GM23338 (cell line): ENCODE data around the gene CHD9.

Experiments
- CTCF ChIP-seq, 2 experiments: fragments of 200-600 bp in 1 of 2; sonication (generic) in 1 of 2; conservative IDR thresholded peaks; 2 replicates each; pipeline versions ENCODE4 v1.5.1 to v1.6.1; 2016 to 2017; ENCODE audit warnings: antibody characterized with exemption in 2 of 2, low read depth in 2 of 2, mild to moderate bottlenecking in 2 of 2, moderate library complexity in 1 of 2
- ETS1 ChIP-seq: IDR thresholded peaks from 2 replicates; pipeline ENCODE4 v1.6.1; 2016; ENCODE audit warnings: antibody characterized with exemption
- EZH2 ChIP-seq: fragments of 200-600 bp; sonication (generic); IDR thresholded peaks from one replicate; pipeline ENCODE4 v1.8.0; 2017; ENCODE audit warnings: antibody characterized with exemption, mild to moderate bottlenecking, low read depth; ENCODE audit not compliant: unreplicated experiment
- EZH2phosphoT487 ChIP-seq: fragments of 200-600 bp; sonication (generic); IDR thresholded peaks from one replicate; pipeline ENCODE4 v1.8.1; 2018; ENCODE audit warnings: antibody characterized with exemption; ENCODE audit not compliant: unreplicated experiment
- JUNB ChIP-seq: IDR thresholded peaks from one replicate; pipeline ENCODE4 v1.6.1; 2016; ENCODE audit warnings: antibody characterized with exemption; ENCODE audit not compliant: unreplicated experiment
- POLR2AphosphoS5 ChIP-seq: IDR thresholded peaks from 2 replicates; pipeline ENCODE4 v1.6.1; 2016; ENCODE audit warnings: antibody characterized with exemption, low read depth
- ZNF114 ChIP-seq: fragments of 250-450 bp; sonication (Bioruptor Pico); IDR thresholded peaks from 2 replicates; pipeline ENCODE4 v1.5.0; 2020; ENCODE audit warnings: mild to moderate bottlenecking, moderate library complexity
- ZNF331 ChIP-seq: fragments of 250-450 bp; sonication (Bioruptor Pico); IDR thresholded peaks from 2 replicates; pipeline ENCODE4 v1.5.0; 2020; ENCODE audit warnings: low read depth, mild to moderate bottlenecking, moderate library complexity
- TF ChIP-seq, protein P1 (sequence below): IDR thresholded peaks from one replicate; pipeline ENCODE4 v1.6.1; 2018; ENCODE audit warnings: antibody characterized with exemption; ENCODE audit not compliant: unreplicated experiment

DNA sequence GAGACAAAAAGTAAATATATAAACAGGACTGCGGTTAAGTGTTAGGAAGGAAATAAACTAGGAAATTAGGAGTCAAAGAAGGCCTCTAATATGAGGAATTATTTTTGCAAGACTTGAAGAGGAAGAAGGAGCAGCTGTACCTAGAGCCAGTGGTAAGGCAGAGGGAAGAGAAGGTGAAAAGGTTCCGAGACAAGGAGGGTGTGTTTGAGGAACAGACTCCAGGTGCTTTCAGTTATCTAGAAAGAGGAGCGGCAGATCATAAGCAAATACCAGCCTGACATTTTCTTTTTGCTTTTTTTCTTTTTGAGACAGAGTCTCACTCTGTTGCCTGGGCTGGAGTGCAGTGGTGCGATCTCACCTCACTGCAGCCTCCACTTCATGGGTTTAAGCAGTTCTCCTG is 61.0 kb downstream of the CHD9 start:
- TF ChIP-seq CTCF (conservative IDR thresholded peaks at IDR 0.05; ENCODE audit: low read depth in 2 of 2) (no peak), ZNF331 (CRISPR knock-in tag) (no peak), JUNB (no peak), EZH2 (no peak), EZH2phosphoT487 (no peak), POLR2AphosphoS5 (no peak), ETS1 (no peak), ZNF114 (CRISPR knock-in tag) (no peak)
- TF ChIP-seq, protein P1, sequence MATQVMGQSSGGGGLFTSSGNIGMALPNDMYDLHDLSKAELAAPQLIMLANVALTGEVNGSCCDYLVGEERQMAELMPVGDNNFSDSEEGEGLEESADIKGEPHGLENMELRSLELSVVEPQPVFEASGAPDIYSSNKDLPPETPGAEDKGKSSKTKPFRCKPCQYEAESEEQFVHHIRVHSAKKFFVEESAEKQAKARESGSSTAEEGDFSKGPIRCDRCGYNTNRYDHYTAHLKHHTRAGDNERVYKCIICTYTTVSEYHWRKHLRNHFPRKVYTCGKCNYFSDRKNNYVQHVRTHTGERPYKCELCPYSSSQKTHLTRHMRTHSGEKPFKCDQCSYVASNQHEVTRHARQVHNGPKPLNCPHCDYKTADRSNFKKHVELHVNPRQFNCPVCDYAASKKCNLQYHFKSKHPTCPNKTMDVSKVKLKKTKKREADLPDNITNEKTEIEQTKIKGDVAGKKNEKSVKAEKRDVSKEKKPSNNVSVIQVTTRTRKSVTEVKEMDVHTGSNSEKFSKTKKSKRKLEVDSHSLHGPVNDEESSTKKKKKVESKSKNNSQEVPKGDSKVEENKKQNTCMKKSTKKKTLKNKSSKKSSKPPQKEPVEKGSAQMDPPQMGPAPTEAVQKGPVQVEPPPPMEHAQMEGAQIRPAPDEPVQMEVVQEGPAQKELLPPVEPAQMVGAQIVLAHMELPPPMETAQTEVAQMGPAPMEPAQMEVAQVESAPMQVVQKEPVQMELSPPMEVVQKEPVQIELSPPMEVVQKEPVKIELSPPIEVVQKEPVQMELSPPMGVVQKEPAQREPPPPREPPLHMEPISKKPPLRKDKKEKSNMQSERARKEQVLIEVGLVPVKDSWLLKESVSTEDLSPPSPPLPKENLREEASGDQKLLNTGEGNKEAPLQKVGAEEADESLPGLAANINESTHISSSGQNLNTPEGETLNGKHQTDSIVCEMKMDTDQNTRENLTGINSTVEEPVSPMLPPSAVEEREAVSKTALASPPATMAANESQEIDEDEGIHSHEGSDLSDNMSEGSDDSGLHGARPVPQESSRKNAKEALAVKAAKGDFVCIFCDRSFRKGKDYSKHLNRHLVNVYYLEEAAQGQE = no peak
